WTC11 (cell line): ENCODE data around the gene ALOX15B. TPM values are rescaled to one million over a fixed set of nuclear protein-coding genes. Genes with fewer than 3 reads are reported as not detected.

ENCODE experiments used
- ATAC-seq: fragments of 200-7000 bp; cut with Tn5 transposase; 2 replicates; pipeline ENCODE4 v1.10.0; 2021; ENCODE audit warnings: mild to moderate bottlenecking, moderate library complexity
- CTCF ChIA-PET: fragments of 300-600 bp; sonication (Branson Sonifier 250); formaldehyde crosslinking; loops from one replicate; lab custom pipeline; 2021; ENCODE audit warnings: antibody characterized with exemption; lab: Charles Lee
- POLR2A ChIA-PET: fragments of 350-600 bp; sonication (Branson Sonifier 250); formaldehyde crosslinking; loops from one replicate; lab custom pipeline; 2021; ENCODE audit warnings: antibody characterized with exemption; lab: Charles Lee
- DNase-seq: peaks from one replicate; pipeline ENCODE4 v3.0.0; 2021; ENCODE audit warnings: low spot score
- H3K27ac Mint-ChIP-seq: 2 replicates; pipeline ENCODE4 v1.8.0; 2021; ENCODE audit warnings: mixed read lengths
- H3K27me3 Mint-ChIP-seq: 2 replicates; pipeline ENCODE4 v1.8.0; 2021; ENCODE audit warnings: low read depth, mild to moderate bottlenecking, moderate library complexity, mixed read lengths
- H3K36me3 Mint-ChIP-seq: 2 replicates; pipeline ENCODE4 v1.8.0; 2021; ENCODE audit warnings: mixed read lengths
- H3K4me1 Mint-ChIP-seq: 2 replicates; pipeline ENCODE4 v1.8.0; 2022; ENCODE audit warnings: mixed read lengths
- H3K4me3 Mint-ChIP-seq: 2 replicates; pipeline ENCODE4 v1.8.0; 2021; ENCODE audit warnings: mild to moderate bottlenecking, moderate library complexity, mixed read lengths
- H3K9me3 Mint-ChIP-seq: 2 replicates; pipeline ENCODE4 v1.8.0; 2021; ENCODE audit warnings: mixed read lengths
- AR ChIP-seq: fragments of 250-450 bp; sonication (Bioruptor Pico); IDR thresholded peaks from 2 replicates; pipeline ENCODE4 v1.9.0; 2021; ENCODE audit warnings: mild to moderate bottlenecking
- ARID4B ChIP-seq: sonication (generic); formaldehyde crosslinking; IDR thresholded peaks from 2 replicates; pipeline ENCODE4 v1.8.0; 2023; ENCODE audit warnings: missing genetic modification reagents, mild to moderate bottlenecking, borderline replicate concordance
- ATF1 ChIP-seq: sonication (generic); formaldehyde crosslinking; IDR thresholded peaks from 2 replicates; pipeline ENCODE4 v1.8.1; 2023; ENCODE audit warnings: mild to moderate bottlenecking, moderate library complexity, missing genetic modification reagents
- ATF2 ChIP-seq: sonication (generic); formaldehyde crosslinking; IDR thresholded peaks from 2 replicates; pipeline ENCODE4 v1.8.1; 2022; ENCODE audit warnings: low read depth, missing genetic modification reagents, borderline replicate concordance
- CDX4 ChIP-seq: fragments of 250-450 bp; sonication (Bioruptor Pico); IDR thresholded peaks from 2 replicates; pipeline ENCODE4 v1.9.0; 2021; ENCODE audit warnings: moderate library complexity, mild to moderate bottlenecking, inconsistent platforms, borderline replicate concordance
- HMGA2 ChIP-seq: fragments of 250-450 bp; sonication (Bioruptor Pico); IDR thresholded peaks from 2 replicates; pipeline ENCODE4 v1.4.0; 2021; ENCODE audit warnings: mild to moderate bottlenecking, moderate library complexity
- IRF1 ChIP-seq: sonication (generic); formaldehyde crosslinking; IDR thresholded peaks from 2 replicates; pipeline ENCODE4 v1.8.0; 2023; ENCODE audit warnings: missing genetic modification reagents
- KAT7 ChIP-seq: sonication (generic); formaldehyde crosslinking; IDR thresholded peaks from 2 replicates; pipeline ENCODE4 v1.8.1; 2023; ENCODE audit warnings: missing genetic modification reagents, mild to moderate bottlenecking, borderline replicate concordance
- MLX ChIP-seq: sonication (generic); formaldehyde crosslinking; IDR thresholded peaks from 2 replicates; pipeline ENCODE4 v1.8.1; 2023; ENCODE audit warnings: mild to moderate bottlenecking, missing genetic modification reagents, moderate library complexity
- NFE2L1 ChIP-seq: sonication (generic); formaldehyde crosslinking; IDR thresholded peaks from 2 replicates; pipeline ENCODE4 v1.8.1; 2023; ENCODE audit warnings: missing genetic modification reagents
- PRRX2 ChIP-seq: fragments of 250-450 bp; sonication (Bioruptor Pico); IDR thresholded peaks from 2 replicates; pipeline ENCODE4 v1.8.0; 2021; ENCODE audit warnings: mild to moderate bottlenecking
- TCF7 ChIP-seq: sonication (generic); formaldehyde crosslinking; IDR thresholded peaks from 2 replicates; pipeline ENCODE4 v1.8.0; 2022; ENCODE audit warnings: mild to moderate bottlenecking, low read depth, missing genetic modification reagents, moderate library complexity
- USF1 ChIP-seq: sonication (generic); formaldehyde crosslinking; IDR thresholded peaks from 2 replicates; pipeline ENCODE4 v1.8.0; 2022; ENCODE audit warnings: mild to moderate bottlenecking, missing genetic modification reagents
- USF2 ChIP-seq: sonication (generic); formaldehyde crosslinking; IDR thresholded peaks from 2 replicates; pipeline ENCODE4 v1.8.1; 2023; ENCODE audit warnings: mild to moderate bottlenecking, missing genetic modification reagents, moderate library complexity
- ZBTB21 ChIP-seq: sonication (generic); formaldehyde crosslinking; IDR thresholded peaks from 2 replicates; pipeline ENCODE4 v1.8.1; 2023; ENCODE audit warnings: mild to moderate bottlenecking, missing genetic modification reagents, borderline replicate concordance
- ZNF121 ChIP-seq: sonication (generic); formaldehyde crosslinking; IDR thresholded peaks from 2 replicates; pipeline ENCODE4 v1.8.0; 2023; ENCODE audit warnings: missing genetic modification reagents
- ZNF317 ChIP-seq: sonication (generic); formaldehyde crosslinking; IDR thresholded peaks from 2 replicates; pipeline ENCODE4 v1.8.1; 2023; ENCODE audit warnings: low read depth, mild to moderate bottlenecking, moderate library complexity, missing genetic modification reagents, borderline replicate concordance
- total RNA-seq: library from RNA; stranded (reverse); gene quantifications from 3 replicates; pipeline ENCODE4 v1.2.3, GENCODE V29; 2021

ALOX15B gene
- total RNA-seq, 1 experiment from 2014 or later: 0.22 TPM

GRCh38 chr17:7992516-7992915 is 46.3 kb upstream of the ALOX15B start (continued):
- TF ChIP-seq ATF2 (CRISPR knock-in tag): no peak

- Mint-ChIP-seq H3K4me3 (no peak overlapping the region), H3K36me3 (peaks cover 3% of the 10 kb centered on the region; the same call in 1 of the 2 replicates)
- TF ChIP-seq PRRX2 (CRISPR knock-in tag) (no peak), ATF1 (CRISPR knock-in tag) (no peak), IRF1 (no peak), USF1 (CRISPR knock-in tag) (no peak), ZBTB21 (CRISPR knock-in tag) (no peak), AR (CRISPR knock-in tag) (no peak), ATF2 (CRISPR knock-in tag) (no peak), ZNF317 (CRISPR knock-in tag) (no peak), CDX4 (CRISPR knock-in tag) (no peak), ARID4B (CRISPR knock-in tag) (no peak), MLX (CRISPR knock-in tag) (no peak), ZNF121 (CRISPR knock-in tag) (no peak), KAT7 (CRISPR knock-in tag) (no peak), USF2 (no peak), TCF7 (CRISPR knock-in tag) (no peak), HMGA2 (CRISPR knock-in tag) (no peak), NFE2L1 (CRISPR knock-in tag) (no peak)
- TF ChIP-seq, all 79 proteins: peak for 0
- DNase-seq: no peak
- peaks cover 13% of the 10 kb centered on the region for H3K4me1 Mint-ChIP-seq
- H3K27ac Mint-ChIP-seq: no peak overlapping the region
- peaks cover 7% of the 10 kb centered on the region; the same call in 1 of the 2 replicates for H3K9me3 Mint-ChIP-seq
- ChIA-PET CTCF (interaction anchor here (0.7 to 2.5 kb wide), 7 partner anchors 23 to 136 kb away, joined by 3 to 9 read pairs (median 3); partner anchors contain the start of genes CYB5D1 and NAA38), POLR2A (no interaction called here)
- no peak for ATAC-seq
- H3K27me3 Mint-ChIP-seq: peaks cover 29% of the 10 kb centered on the region
These were observed 45.9 kb upstream of the ALOX15B start for GRCh38 chr17:7992924-7993323.
